Thyroid gland (tissue), 4 donors: ENCODE measurements around the gene SCCPDH.

Experiments used
- POLR2A ChIP-seq, 2 donors: fragments of 450-650 bp; IDR thresholded peaks; one replicate each; pipeline ENCODE4 v1.6.1; 2017; ENCODE audit warnings: antibody characterized with exemption in 2 of 2, mild to moderate bottlenecking in 2 of 2, moderate library complexity in 1 of 2
- TF ChIP-seq, protein P1 (sequence below), 6 experiments: fragments of 200-600 bp in 3 of 6; fragments of 450-650 bp in 3 of 6; sonication (generic) in 3 of 6; IDR thresholded peaks; one replicate each; pipeline ENCODE4 v1.5.1; 2016 to 2019; ENCODE audit warnings: antibody characterized with exemption in 6 of 6, mild to moderate bottlenecking in 2 of 6, inconsistent platforms in 1 of 6, moderate library complexity in 1 of 6

DNA sequence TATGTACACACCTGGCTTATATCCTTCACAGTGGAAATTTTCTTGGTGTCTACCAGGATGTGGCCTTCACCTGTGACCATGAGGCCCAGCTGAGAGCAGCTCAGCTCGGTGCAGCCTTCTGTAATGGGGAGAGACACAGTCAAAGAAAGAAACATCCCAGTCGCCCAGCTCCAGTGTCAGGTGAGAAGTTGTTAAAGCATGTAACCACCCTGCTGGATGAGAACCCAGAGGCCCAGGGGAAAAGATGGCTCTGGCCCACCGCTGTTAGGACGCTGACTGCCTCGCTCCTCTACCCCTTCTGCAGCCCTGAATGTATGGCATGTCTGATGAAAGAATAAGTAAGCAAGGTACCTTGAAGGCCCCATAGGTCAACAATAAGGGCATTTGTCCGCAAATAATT is 52.7 kb downstream of the SCCPDH start:
- TF ChIP-seq, protein P1, sequence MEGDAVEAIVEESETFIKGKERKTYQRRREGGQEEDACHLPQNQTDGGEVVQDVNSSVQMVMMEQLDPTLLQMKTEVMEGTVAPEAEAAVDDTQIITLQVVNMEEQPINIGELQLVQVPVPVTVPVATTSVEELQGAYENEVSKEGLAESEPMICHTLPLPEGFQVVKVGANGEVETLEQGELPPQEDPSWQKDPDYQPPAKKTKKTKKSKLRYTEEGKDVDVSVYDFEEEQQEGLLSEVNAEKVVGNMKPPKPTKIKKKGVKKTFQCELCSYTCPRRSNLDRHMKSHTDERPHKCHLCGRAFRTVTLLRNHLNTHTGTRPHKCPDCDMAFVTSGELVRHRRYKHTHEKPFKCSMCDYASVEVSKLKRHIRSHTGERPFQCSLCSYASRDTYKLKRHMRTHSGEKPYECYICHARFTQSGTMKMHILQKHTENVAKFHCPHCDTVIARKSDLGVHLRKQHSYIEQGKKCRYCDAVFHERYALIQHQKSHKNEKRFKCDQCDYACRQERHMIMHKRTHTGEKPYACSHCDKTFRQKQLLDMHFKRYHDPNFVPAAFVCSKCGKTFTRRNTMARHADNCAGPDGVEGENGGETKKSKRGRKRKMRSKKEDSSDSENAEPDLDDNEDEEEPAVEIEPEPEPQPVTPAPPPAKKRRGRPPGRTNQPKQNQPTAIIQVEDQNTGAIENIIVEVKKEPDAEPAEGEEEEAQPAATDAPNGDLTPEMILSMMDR (IDR thresholded peaks at IDR 0.05): no peak
- no peak for TF ChIP-seq POLR2A (IDR thresholded peaks at IDR 0.05)
